ENCODE data around the gene ANKRD62. TPM values are rescaled to one million over a fixed set of nuclear protein-coding genes. Genes with fewer than 3 reads are reported as not detected.
A peak's percentile ranks its signal among the peaks of the same experiment; 100 is the strongest.

The ANKRD62 gene
- total RNA-seq, 6 experiments from 2014 or later = not detected

- TF ChIP-seq CTCF (IDR thresholded peaks at IDR 0.05) = no peak
- H3K4me3 Mint-ChIP-seq = no peak overlapping the region
- H3K36me3 Mint-ChIP-seq (ENCODE audit: low read depth) = no peaks in the 10 kb centered on the region
- no peak overlapping the region for H3K27ac Mint-ChIP-seq
- H3K9me3 Mint-ChIP-seq = no peaks in the 10 kb centered on the region
- H3K27me3 Mint-ChIP-seq (ENCODE audit: insufficient read depth) = peaks cover 17% of the 10 kb centered on the region
- H3K4me1 Mint-ChIP-seq (ENCODE audit: low read depth) = no peaks in the 10 kb centered on the region
- no peak for DNase-seq
These were observed 36.7 kb upstream of the ANKRD62 start for GRCh38 chr18:12056884-12057402.

- Mint-ChIP-seq H3K27me3 (ENCODE audit: insufficient read depth) (peaks cover 15% of the 10 kb centered on the region), H3K9me3 (no peaks in the 10 kb centered on the region), H3K4me1 (ENCODE audit: low read depth) (no peaks in the 10 kb centered on the region), H3K27ac (no peak overlapping the region), H3K36me3 (ENCODE audit: low read depth) (no peaks in the 10 kb centered on the region), H3K4me3 (no peak overlapping the region)
- 0 out of 2 replicates have a peak, but pooled peaks have one; percentile 20 for TF ChIP-seq CTCF (IDR thresholded peaks at IDR 0.05)
- DNase-seq = no peak
These were observed 36.1 kb upstream of the ANKRD62 start for GRCh38 chr18:12057419-12058039.

GRCh38 chr18:12059334-12060181, 34.1 kb upstream of the ANKRD62 start:
- TF ChIP-seq CTCF (IDR thresholded peaks at IDR 0.05) = no peak
- H3K4me3 Mint-ChIP-seq = no peak overlapping the region
- H3K9me3 Mint-ChIP-seq = no peaks in the 10 kb centered on the region
- no peak for DNase-seq
- no peaks in the 10 kb centered on the region for H3K36me3 Mint-ChIP-seq (ENCODE audit: low read depth)
- no peak overlapping the region for H3K27ac Mint-ChIP-seq
- H3K4me1 Mint-ChIP-seq (ENCODE audit: low read depth) = no peaks in the 10 kb centered on the region
- H3K27me3 Mint-ChIP-seq (ENCODE audit: insufficient read depth) = peaks cover 10% of the 10 kb centered on the region

- TF ChIP-seq CTCF (IDR thresholded peaks at IDR 0.05) = no peak
- H3K27ac Mint-ChIP-seq = no peak overlapping the region
- no peaks in the 10 kb centered on the region for H3K4me1 Mint-ChIP-seq (ENCODE audit: low read depth)
- H3K36me3 Mint-ChIP-seq (ENCODE audit: low read depth) = no peaks in the 10 kb centered on the region
- DNase-seq = no peak
- peaks cover 10% of the 10 kb centered on the region for H3K27me3 Mint-ChIP-seq (ENCODE audit: insufficient read depth)
- no peaks in the 10 kb centered on the region for H3K9me3 Mint-ChIP-seq
- no peak overlapping the region for H3K4me3 Mint-ChIP-seq
These were observed 33.3 kb upstream of the ANKRD62 start for GRCh38 chr18:12060182-12060870.

GRCh38 chr18:12061685-12062084, 32.0 kb upstream of the ANKRD62 start:
- Mint-ChIP-seq H3K4me1 (ENCODE audit: low read depth) (no peaks in the 10 kb centered on the region), H3K9me3 (no peaks in the 10 kb centered on the region), H3K27me3 (ENCODE audit: insufficient read depth) (peaks cover 10% of the 10 kb centered on the region), H3K4me3 (no peak overlapping the region), H3K36me3 (ENCODE audit: low read depth) (no peaks in the 10 kb centered on the region), H3K27ac (no peak overlapping the region)
- DNase-seq = no peak
- no peak for TF ChIP-seq CTCF (IDR thresholded peaks at IDR 0.05)

Measured in HFFc6 (cell line).